K562 (cell line): ENCODE results near the gene NPFF. TPM values are rescaled to one million over a fixed set of nuclear protein-coding genes. Genes with fewer than 3 reads are reported as not detected.
A peak's percentile ranks its signal among the peaks of the same experiment; 100 is the strongest.
"Not testable (repeated sequence)": the region's sequence is repeated elsewhere in the genome, so short reads cannot be mapped to it uniquely, and the experiment has no call there.

Experiments
- ATAC-seq: fragments of 200-7000 bp; cut with Tn5 transposase; 3 replicates; pipeline ENCODE4 v1.9.1; 2020; ENCODE audit warnings: moderate library complexity
- BruUV-seq: library from RNA; stranded (reverse); fragments of 400-500 nt; replicated peaks from 2 replicates; lab custom pipeline; 2021; lab: Mats Ljungman, UMichigan
- CTCF ChIA-PET: fragments of 300-600 bp; formaldehyde crosslinking; extraction: SDS; loops from one replicate; lab custom pipeline; 2021; ENCODE audit warnings: low intra/inter-chr PET ratio; lab: Yijun Ruan, JAX
- POLR2A ChIA-PET: fragments of 300-600, 350-650 bp; sonication (Branson Sonifier 250); formaldehyde crosslinking; extraction: SDS; loops from one replicate; lab custom pipeline; 2021; ENCODE audit warnings: antibody characterized with exemption, inconsistent platforms; lab: Yijun Ruan, JAX
- DNase-seq, 4 experiments: peaks; one replicate each; pipeline versions ENCODE4 v3.0.0 to v3.0.0-alpha.2; 2011 to 2018; ENCODE audit warnings: low spot score in 3 of 4, mixed read lengths in 3 of 4; ENCODE audit errors: extremely low read depth in 1 of 4
- FAIRE-seq: peaks from 2 replicates; lab custom pipeline; 2011; peaks lifted over from hg19 to GRCh38; lab: Jason Lieb, UNC
- H2AFZ ChIP-seq: 2 replicates; pipeline ENCODE4 v1.6.0; 2011; ENCODE audit warnings: low read depth, low read length, control low read depth, inconsistent platforms
- H3K27ac ChIP-seq: fragments of 200-600 bp; 3 replicates; pipeline ENCODE4 v1.8.0; 2011; ENCODE audit warnings: low read depth, mild to moderate bottlenecking, control low read depth, inconsistent platforms, low read length, moderate library complexity, mixed read lengths; ENCODE audit errors: extremely low read depth
- H3K27me3 ChIP-seq, 2 experiments: fragments of 300-600 bp in 1 of 2; 2 replicates in 1 of 2; 3 replicates in 1 of 2; pipeline versions ENCODE4 v1.6.0 to v1.8.0; 2011; ENCODE audit warnings: inconsistent platforms in 2 of 2, low read length in 2 of 2, mild to moderate bottlenecking in 1 of 2, mixed read lengths in 1 of 2, moderate library complexity in 1 of 2; ENCODE audit not compliant: control insufficient read depth in 2 of 2, insufficient read depth in 2 of 2
- H3K36me3 ChIP-seq: fragments of 300-600 bp; 3 replicates; pipeline ENCODE4 v1.8.0; 2011; ENCODE audit warnings: mild to moderate bottlenecking, low read length, inconsistent platforms; ENCODE audit not compliant: control insufficient read depth, insufficient read depth
- H3K4me1 ChIP-seq, 2 experiments: fragments of 200-600 bp in 1 of 2; replicated peaks in 1 of 2; 2 replicates in 1 of 2; 3 replicates in 1 of 2; pipeline versions ENCODE4 v1.5.1 to v1.8.0; 2011; ENCODE audit warnings: inconsistent platforms in 2 of 2, low read length in 2 of 2, mild to moderate bottlenecking in 1 of 2, mixed read lengths in 1 of 2, moderate library complexity in 1 of 2; ENCODE audit not compliant: control insufficient read depth in 2 of 2, insufficient read depth in 2 of 2
- H3K4me2 ChIP-seq: 2 replicates; pipeline ENCODE4 v1.6.1; 2011; ENCODE audit warnings: low read length, control low read depth, inconsistent platforms, mixed read lengths; ENCODE audit not compliant: insufficient read depth
- H3K4me3 ChIP-seq: fragments of 200-600 bp; sonication (generic), shearing (Covaris generic); 2 replicates; pipeline ENCODE4 v1.5.1; 2016; ENCODE audit warnings: control low read depth, inconsistent platforms
- H3K79me2 ChIP-seq: fragments of 200-600 bp; 3 replicates; pipeline ENCODE4 v1.8.0; 2011; ENCODE audit warnings: low read length, inconsistent platforms; ENCODE audit not compliant: control insufficient read depth, insufficient read depth
- H3K9ac ChIP-seq, 2 experiments: 2 replicates each; pipeline versions ENCODE4 v1.6.0 to v1.6.1; 2011; ENCODE audit warnings: low read depth in 2 of 2, low read length in 2 of 2, control low read depth in 1 of 2, inconsistent platforms in 1 of 2, mild to moderate bottlenecking in 1 of 2, mixed read lengths in 1 of 2; ENCODE audit not compliant: insufficient read depth in 1 of 2
- H3K9me1 ChIP-seq: one replicate; pipeline ENCODE4 v1.6.0; 2011; ENCODE audit warnings: inconsistent platforms, mild to moderate bottlenecking, low read length, moderate library complexity; ENCODE audit not compliant: control insufficient read depth, insufficient read depth
- H3K9me3 ChIP-seq: replicated peaks from 2 replicates; pipeline ENCODE4 v1.5.1; 2011; ENCODE audit warnings: low read depth, low read length, inconsistent platforms; ENCODE audit not compliant: control insufficient read depth, insufficient read depth
- H4K20me1 ChIP-seq: replicated peaks from 2 replicates; pipeline ENCODE4 v1.6.1; 2011; ENCODE audit warnings: low read length, inconsistent platforms, mixed read lengths; ENCODE audit not compliant: control insufficient read depth, insufficient read depth
- ZNF174 ChIP-seq: fragments of 250-450 bp; sonication (Bioruptor Pico); IDR thresholded peaks from 2 replicates; pipeline ENCODE4 v1.4.0; 2020; ENCODE audit warnings: mild to moderate bottlenecking
- WGBS: fragments of 100-300 bp; shearing (Covaris generic); methylation state at CpG from one replicate; pipeline ENCODE4 v1.1.6; 2016; ENCODE audit warnings: low coverage, mixed read lengths; ENCODE audit not compliant: insufficient coverage; ENCODE audit errors: missing lambda C conversion rate; 5-methylcytosine and 5-hydroxymethylcytosine counted together
- in situ Hi-C: fragments of 300-500 bp; cut with MboI; formaldehyde crosslinking; loops from 4 replicates; pipeline ENCODE4 v1.15.0; 2018; ENCODE audit warnings: inconsistent platforms, mixed read lengths
- intact Hi-C: fragments of 100-400 bp; cut with micrococcal nuclease; formaldehyde crosslinking; loops from 2 replicates; pipeline ENCODE4 v1.14.2; 2022
- polyA plus RNA-seq, 8 experiments: library from polyadenylated mRNA; depleted of rRNA in 4 of 8; stranded (reverse) in 5 of 8; unstranded in 3 of 8; fragments of >200 nt; fragmentation: Nextera tagmentation in 2 of 8; fragmentation: Illumina TruSeq in 1 of 8; extraction: Ambion mirVana in 2 of 8; extraction: Trizol in 1 of 8; gene quantifications; 2 replicates each; pipeline versions ENCODE4 v1.2.1 to v1.2.3, GENCODE V29; 2011 to 2014; ENCODE audit warnings: inconsistent platforms in 1 of 8, missing spikeins in 1 of 8
- total RNA-seq, 7 experiments: library from RNA; depleted of rRNA in 6 of 7; stranded (reverse); fragments of >200 nt in 6 of 7; fragmentation: Illumina TruSeq in 2 of 7; extraction: Trizol in 2 of 7; gene quantifications; 2 replicates each; pipeline versions ENCODE4 v1.2.1 to v1.2.3, GENCODE V29; 2011 to 2021; ENCODE audit warnings: low replicate concordance in 1 of 7
- TF ChIP-seq, protein P1 (sequence below): fragments of 450-650 bp; IDR thresholded peaks from 2 replicates; pipeline ENCODE4 v1.6.1; 2016
- TF ChIP-seq, protein P2 (sequence below): fragments of 450-650 bp; IDR thresholded peaks from 2 replicates; pipeline ENCODE4 v1.6.1; 2018; ENCODE audit not compliant: partially characterized antibody

Gene NPFF
- total and polyA plus RNA-seq, 9 of the 15 experiments (the other 6 are each of a cell fraction or from before 2014, with no cell fraction given), result 0.15 to 1.2 (median 0.55) TPM; not detected in 6

DNA sequence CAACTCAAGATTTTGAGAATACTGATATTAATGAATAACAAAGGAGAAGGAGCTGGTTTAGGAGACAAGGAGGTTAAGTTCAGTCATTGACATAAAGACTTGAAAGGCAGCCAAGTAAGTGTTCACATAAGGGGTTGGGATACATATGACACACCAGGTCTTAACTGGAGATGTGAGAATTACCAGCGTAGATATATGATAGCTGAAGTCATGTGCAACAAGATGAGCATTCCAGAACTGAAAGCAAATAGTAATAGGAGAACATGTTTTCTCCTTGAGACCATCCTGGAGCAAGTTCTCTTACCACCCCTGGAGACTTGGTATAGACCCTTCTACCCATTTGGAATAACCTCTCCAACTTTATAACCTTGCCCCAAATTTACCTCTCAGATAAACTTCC lies 43.3 kb upstream of the NPFF start:
- no peak for ATAC-seq
- no peaks in the 10 kb centered on the region for H3K79me2 ChIP-seq
- FAIRE-seq, result no peak
- no peaks in the 10 kb centered on the region for H3K27me3 ChIP-seq
- no peaks in the 10 kb centered on the region for H3K9me1 ChIP-seq
- DNase-seq, result no peak
- H3K27ac ChIP-seq, result no peak overlapping the region
- TF ChIP-seq, protein P1, sequence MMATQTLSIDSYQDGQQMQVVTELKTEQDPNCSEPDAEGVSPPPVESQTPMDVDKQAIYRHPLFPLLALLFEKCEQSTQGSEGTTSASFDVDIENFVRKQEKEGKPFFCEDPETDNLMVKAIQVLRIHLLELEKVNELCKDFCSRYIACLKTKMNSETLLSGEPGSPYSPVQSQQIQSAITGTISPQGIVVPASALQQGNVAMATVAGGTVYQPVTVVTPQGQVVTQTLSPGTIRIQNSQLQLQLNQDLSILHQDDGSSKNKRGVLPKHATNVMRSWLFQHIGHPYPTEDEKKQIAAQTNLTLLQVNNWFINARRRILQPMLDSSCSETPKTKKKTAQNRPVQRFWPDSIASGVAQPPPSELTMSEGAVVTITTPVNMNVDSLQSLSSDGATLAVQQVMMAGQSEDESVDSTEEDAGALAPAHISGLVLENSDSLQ, result no peak
- no peak for TF ChIP-seq ZNF174 (CRISPR knock-in tag)
- TF ChIP-seq, protein P2, sequence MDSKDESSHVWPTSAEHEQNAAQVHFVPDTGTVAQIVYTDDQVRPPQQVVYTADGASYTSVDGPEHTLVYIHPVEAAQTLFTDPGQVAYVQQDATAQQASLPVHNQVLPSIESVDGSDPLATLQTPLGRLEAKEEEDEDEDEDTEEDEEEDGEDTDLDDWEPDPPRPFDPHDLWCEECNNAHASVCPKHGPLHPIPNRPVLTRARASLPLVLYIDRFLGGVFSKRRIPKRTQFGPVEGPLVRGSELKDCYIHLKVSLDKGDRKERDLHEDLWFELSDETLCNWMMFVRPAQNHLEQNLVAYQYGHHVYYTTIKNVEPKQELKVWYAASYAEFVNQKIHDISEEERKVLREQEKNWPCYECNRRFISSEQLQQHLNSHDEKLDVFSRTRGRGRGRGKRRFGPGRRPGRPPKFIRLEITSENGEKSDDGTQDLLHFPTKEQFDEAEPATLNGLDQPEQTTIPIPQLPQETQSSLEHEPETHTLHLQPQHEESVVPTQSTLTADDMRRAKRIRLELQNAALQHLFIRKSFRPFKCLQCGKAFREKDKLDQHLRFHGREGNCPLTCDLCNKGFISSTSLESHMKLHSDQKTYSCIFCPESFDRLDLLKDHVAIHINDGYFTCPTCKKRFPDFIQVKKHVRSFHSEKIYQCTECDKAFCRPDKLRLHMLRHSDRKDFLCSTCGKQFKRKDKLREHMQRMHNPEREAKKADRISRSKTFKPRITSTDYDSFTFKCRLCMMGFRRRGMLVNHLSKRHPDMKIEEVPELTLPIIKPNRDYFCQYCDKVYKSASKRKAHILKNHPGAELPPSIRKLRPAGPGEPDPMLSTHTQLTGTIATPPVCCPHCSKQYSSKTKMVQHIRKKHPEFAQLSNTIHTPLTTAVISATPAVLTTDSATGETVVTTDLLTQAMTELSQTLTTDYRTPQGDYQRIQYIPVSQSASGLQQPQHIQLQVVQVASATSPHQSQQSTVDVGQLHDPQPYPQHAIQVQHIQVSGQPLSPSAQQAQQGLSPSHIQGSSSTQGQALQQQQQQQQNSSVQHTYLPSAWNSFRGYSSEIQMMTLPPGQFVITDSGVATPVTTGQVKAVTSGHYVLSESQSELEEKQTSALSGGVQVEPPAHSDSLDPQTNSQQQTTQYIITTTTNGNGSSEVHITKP, result peak; percentile 75
- intact Hi-C loops, result no loop called here
- peaks cover 25% of the 10 kb centered on the region for H3K36me3 ChIP-seq
- no peak overlapping the region for H3K9ac ChIP-seq
- H3K4me2 ChIP-seq, result no peak overlapping the region
- no TSS peak for BruUV-seq
- no peaks in the 10 kb centered on the region for H3K4me1 ChIP-seq
- 84% methylated on average over 1 of the region's 1 CpG for WGBS
- ChIA-PET CTCF (no interaction called here), POLR2A (interaction anchor here (1.1 kb wide), 1 partner anchor 12 kb away, joined by 3 read pairs; no protein-coding TSS in a partner anchor)
- no peaks in the 10 kb centered on the region for H4K20me1 ChIP-seq
- H3K4me3 ChIP-seq, result no peak overlapping the region
- H3K9me3 ChIP-seq, result no peaks in the 10 kb centered on the region
- in situ Hi-C loops, result no loop called here
- H2AFZ ChIP-seq, result no peak overlapping the region

DNA sequence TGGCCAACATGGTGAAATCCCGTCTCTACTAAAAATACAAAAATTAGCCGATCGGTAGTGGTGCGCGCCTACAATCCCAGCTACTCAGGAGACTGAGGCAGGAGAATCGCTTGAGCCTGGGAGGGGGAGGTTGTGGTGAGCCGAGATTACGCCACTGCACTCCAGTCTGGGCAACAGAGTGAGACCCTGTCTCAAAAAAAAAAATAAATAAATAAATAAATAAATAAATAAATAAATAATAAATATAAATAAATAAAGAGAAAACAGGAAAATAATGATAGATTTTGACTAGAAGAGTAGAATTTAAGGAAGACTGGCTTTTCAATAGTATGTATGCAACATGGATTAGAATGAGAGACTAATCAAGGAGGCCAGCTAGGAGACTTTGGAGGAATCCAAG lies 42.8 kb upstream of the NPFF start:
- ATAC-seq, H3K27ac ChIP-seq, H3K4me3 ChIP-seq, BruUV-seq, intact Hi-C loops, DNase-seq, H3K9me1 ChIP-seq, in situ Hi-C loops, H3K79me2 ChIP-seq, H3K4me2 ChIP-seq, H2AFZ ChIP-seq, H4K20me1 ChIP-seq, FAIRE-seq, H3K9ac ChIP-seq, H3K9me3 ChIP-seq, CTCF ChIA-PET, H3K4me1 ChIP-seq, H3K27me3 ChIP-seq: not testable (repeated sequence)
- 95% methylated on average over 8 of the region's 8 CpGs for WGBS
- peaks cover 25% of the 10 kb centered on the region for H3K36me3 ChIP-seq
- POLR2A ChIA-PET, result interaction anchor here (1.1 kb wide), 1 partner anchor 12 kb away, joined by 3 read pairs; no protein-coding TSS in a partner anchor
